Measurements from ENCODE around the gene MRPS9.

DNA sequence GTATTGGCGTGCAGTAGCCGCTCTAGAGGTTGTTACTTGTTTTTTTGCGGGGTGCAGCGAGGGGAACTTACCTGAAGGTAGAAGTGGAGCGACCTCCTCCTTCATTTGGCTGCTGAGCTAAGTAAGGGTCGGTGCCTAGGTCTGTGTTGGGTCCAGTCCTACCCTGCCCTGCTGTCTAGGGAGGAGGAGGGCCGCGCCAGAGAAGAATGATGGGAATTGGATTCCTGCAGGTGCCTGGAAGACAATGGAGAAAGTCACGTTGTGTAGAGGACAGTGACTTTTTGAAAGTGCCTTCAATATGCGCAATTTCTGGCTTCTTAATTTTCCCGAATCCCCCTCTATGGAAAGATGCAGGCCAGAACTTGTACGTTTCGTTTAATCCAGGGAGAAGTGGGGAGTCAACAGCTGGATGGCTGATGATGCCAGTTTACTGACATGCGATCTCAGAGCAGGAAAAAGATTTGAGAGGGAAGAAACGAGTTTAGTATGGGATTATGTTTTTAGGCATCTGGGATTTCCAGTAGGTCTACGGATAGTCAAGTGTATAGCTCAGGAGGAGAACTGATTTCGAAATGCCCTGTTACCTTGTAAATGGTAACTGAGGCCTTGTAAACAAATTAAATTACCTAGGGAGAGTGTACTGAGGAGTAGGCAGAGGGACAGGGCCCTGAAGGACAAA is 653 bp downstream of the MRPS9 start:
- TF ChIP-seq CTCF (IDR thresholded peaks at IDR 0.05) (no peak), POLR2A (IDR thresholded peaks at IDR 0.05) (no peak), EP300 (IDR thresholded peaks at IDR 0.05) (no peak), POLR2AphosphoS5 (IDR thresholded peaks at IDR 0.05) (no peak)

Data from suprapubic skin (tissue), 4 donors.